DOHH2 (cell line): ENCODE data around the gene ATG10.

Experiments
- EZH2phosphoT487 ChIP-seq: fragments of 200-600 bp; sonication (generic); IDR thresholded peaks from 2 replicates; pipeline ENCODE4 v1.6.1; 2017; ENCODE audit warnings: borderline replicate concordance, mild to moderate bottlenecking, antibody characterized with exemption, low read length, moderate library complexity, mixed read lengths
- TF ChIP-seq, protein P1 (sequence below): fragments of 200-600 bp; sonication (generic); IDR thresholded peaks from one replicate; pipeline ENCODE4 v1.5.1; 2014; ENCODE audit warnings: antibody characterized with exemption, mild to moderate bottlenecking, low read depth, low read length; ENCODE audit not compliant: poor library complexity, severe bottlenecking

DNA sequence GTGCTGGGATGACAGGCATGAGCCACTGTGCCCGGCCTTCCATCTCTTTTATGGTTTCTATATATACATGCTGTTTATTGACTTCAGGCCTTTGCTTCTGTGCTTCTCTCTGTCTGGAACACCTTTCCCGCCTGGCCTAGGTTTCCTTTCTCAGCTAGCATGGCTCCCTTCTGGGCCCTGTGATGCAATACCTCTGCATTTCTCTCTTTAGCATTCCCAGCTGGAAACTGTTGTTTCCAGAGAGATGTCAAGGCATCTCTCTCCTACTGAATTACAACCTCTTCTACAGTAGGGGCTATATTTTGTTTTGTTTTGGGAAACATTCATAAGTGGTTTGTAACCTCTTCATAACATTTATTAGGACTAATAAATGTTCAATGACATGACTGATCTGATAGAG, 249.2 kb downstream of the ATG10 start:
- TF ChIP-seq, protein P1, sequence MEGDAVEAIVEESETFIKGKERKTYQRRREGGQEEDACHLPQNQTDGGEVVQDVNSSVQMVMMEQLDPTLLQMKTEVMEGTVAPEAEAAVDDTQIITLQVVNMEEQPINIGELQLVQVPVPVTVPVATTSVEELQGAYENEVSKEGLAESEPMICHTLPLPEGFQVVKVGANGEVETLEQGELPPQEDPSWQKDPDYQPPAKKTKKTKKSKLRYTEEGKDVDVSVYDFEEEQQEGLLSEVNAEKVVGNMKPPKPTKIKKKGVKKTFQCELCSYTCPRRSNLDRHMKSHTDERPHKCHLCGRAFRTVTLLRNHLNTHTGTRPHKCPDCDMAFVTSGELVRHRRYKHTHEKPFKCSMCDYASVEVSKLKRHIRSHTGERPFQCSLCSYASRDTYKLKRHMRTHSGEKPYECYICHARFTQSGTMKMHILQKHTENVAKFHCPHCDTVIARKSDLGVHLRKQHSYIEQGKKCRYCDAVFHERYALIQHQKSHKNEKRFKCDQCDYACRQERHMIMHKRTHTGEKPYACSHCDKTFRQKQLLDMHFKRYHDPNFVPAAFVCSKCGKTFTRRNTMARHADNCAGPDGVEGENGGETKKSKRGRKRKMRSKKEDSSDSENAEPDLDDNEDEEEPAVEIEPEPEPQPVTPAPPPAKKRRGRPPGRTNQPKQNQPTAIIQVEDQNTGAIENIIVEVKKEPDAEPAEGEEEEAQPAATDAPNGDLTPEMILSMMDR: no peak
- no peak for TF ChIP-seq EZH2phosphoT487
